ENCODE results near the gene SPART. TPM values are rescaled to one million over a fixed set of nuclear protein-coding genes. Genes with fewer than 3 reads are reported as not detected.
"Not testable (repeated sequence)": the region's sequence is repeated elsewhere in the genome, so short reads cannot be mapped to it uniquely, and the experiment has no call there.

Gene SPART
- total RNA-seq, 2 experiments from 2014 or later: 9.4 to 11.1 TPM

GRCh38 chr13:36323951-36324566, 22.1 kb downstream of the SPART start:
- POLR2A ChIA-PET: no interaction called here
- CTCF ChIA-PET: no interaction called here

GRCh38 chr13:36323408-36323807, 22.8 kb downstream of the SPART start:
- CTCF ChIA-PET: no interaction called here

GRCh38 chr13:36319793-36320192, 26.4 kb downstream of the SPART start:
- CTCF ChIA-PET, POLR2A ChIA-PET: not testable (repeated sequence)

More at GRCh38 chr13:36323408-36323807, 22.8 kb downstream of the SPART start:
- POLR2A ChIA-PET: no interaction called here

- CTCF ChIA-PET: no interaction called here
- POLR2A ChIA-PET: no interaction called here
These were observed 32.9 kb downstream of the SPART start for GRCh38 chr13:36313047-36313969.

- POLR2A ChIA-PET: no interaction called here
These were observed 35.6 kb downstream of the SPART start for GRCh38 chr13:36310417-36311108.

GRCh38 chr13:36302289-36302688, 43.9 kb downstream of the SPART start:
- ChIA-PET CTCF (no interaction called here), POLR2A (no interaction called here)

More at GRCh38 chr13:36310417-36311108, 35.6 kb downstream of the SPART start:
- CTCF ChIA-PET: no interaction called here

- POLR2A ChIA-PET: not testable (repeated sequence)
- CTCF ChIA-PET: interaction anchor here (1.3 kb wide), 1 partner anchor 16 kb away, joined by 3 read pairs; no protein-coding TSS in a partner anchor
These were observed 46.7 kb downstream of the SPART start for GRCh38 chr13:36299469-36299868.

- ChIA-PET POLR2A (no interaction called here), CTCF (interaction anchor here (1.3 kb wide), 1 partner anchor 15 kb away, joined by 3 read pairs; no protein-coding TSS in a partner anchor)
These were observed 47.6 kb downstream of the SPART start for GRCh38 chr13:36298535-36299068.

- POLR2A ChIA-PET: no interaction called here
- CTCF ChIA-PET: no interaction called here
These were observed 48.5 kb downstream of the SPART start, which contains the start of gene CCDC169 for GRCh38 chr13:36297366-36298338. Gene CCDC169, minus strand, starts transcription at chr13:36297814. Its CDS starts 95 bp downstream, at chr13:36297719.

- POLR2A ChIA-PET: no interaction called here
- CTCF ChIA-PET: no interaction called here
These were observed 52.1 kb downstream of the SPART start for GRCh38 chr13:36294096-36294495.

GRCh38 chr13:36293497-36293896, 52.7 kb downstream of the SPART start:
- ChIA-PET POLR2A (no interaction called here), CTCF (no interaction called here)

GRCh38 chr13:36288794-36289391, 57.3 kb downstream of the SPART start:
- ChIA-PET CTCF (no interaction called here), POLR2A (no interaction called here)

- POLR2A ChIA-PET: no interaction called here
- CTCF ChIA-PET: no interaction called here
These were observed 60.2 kb downstream of the SPART start for GRCh38 chr13:36286006-36286405.

- POLR2A ChIA-PET: no interaction called here
- CTCF ChIA-PET: interaction anchor here (0.6 to 1.0 kb wide), 3 partner anchors 10 to 25 kb away, joined by 3 read pairs; no protein-coding TSS in a partner anchor
These were observed 63.3 kb downstream of the SPART start for GRCh38 chr13:36282821-36283432.

GRCh38 chr13:36275190-36276002, 70.8 kb downstream of the SPART start:
- ChIA-PET POLR2A (no interaction called here), CTCF (interaction anchor here (0.7 kb wide), 1 partner anchor 170 kb away, joined by 3 read pairs; no protein-coding TSS in a partner anchor)

- CTCF ChIA-PET: no interaction called here
These were observed 72.8 kb downstream of the SPART start for GRCh38 chr13:36273431-36273830.

GRCh38 chr13:36261976-36262375, 84.2 kb downstream of the SPART start:
- CTCF ChIA-PET: no interaction called here
- POLR2A ChIA-PET: no interaction called here

More at GRCh38 chr13:36273431-36273830, 72.8 kb downstream of the SPART start:
- POLR2A ChIA-PET: no interaction called here

All from activated CD8-positive, alpha-beta memory T cell treated with anti-CD3 and anti-CD28 coated beads for 36 hours (primary cell).